ENCODE measurements around the gene SIL1. TPM values are rescaled to one million over a fixed set of nuclear protein-coding genes. Genes with fewer than 3 reads are reported as not detected.
A peak's percentile ranks its signal among the peaks of the same experiment; 100 is the strongest.

The SIL1 gene
- total RNA-seq, 4 donors from 2014 or later: 20.3 to 39.2 (median 29.1) TPM

DNA sequence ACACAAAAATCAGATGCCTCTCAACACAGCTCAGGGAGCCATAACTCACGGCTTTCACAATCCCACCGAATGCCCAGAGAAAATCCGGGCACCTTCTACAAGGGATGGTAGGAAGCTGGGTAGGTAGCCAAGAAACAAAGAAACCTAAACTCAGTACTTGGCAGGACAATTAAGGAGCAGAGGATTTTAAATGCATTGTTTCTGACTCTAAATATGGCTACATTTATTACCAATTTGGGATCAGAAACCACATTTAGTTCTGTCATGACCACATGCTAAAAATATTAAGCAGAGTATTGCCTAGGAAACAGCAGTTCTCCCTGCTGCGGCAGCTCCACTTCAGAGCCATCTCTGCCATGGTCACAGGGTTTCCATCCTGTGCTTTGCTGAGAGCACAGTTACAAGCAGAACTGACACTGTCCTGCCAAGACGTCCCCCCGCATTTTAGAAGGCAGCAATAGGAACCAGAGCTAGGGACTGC lies 57.5 kb downstream of the SIL1 start:
- 25% methylated on average over 6 of the region's 6 CpGs for WGBS
- H3K4me1 ChIP-seq: peaks cover 44 to 56% (median 55%) of the 10 kb centered on the region in 4 donors
- TF ChIP-seq POLR2AphosphoS5 (IDR thresholded peaks at IDR 0.05) (peak; percentile 48 to 69), POLR2A (IDR thresholded peaks at IDR 0.05; ENCODE audit: low read depth) (no peak), EP300 (IDR thresholded peaks at IDR 0.05) (no peak)
- TF ChIP-seq, protein P1, sequence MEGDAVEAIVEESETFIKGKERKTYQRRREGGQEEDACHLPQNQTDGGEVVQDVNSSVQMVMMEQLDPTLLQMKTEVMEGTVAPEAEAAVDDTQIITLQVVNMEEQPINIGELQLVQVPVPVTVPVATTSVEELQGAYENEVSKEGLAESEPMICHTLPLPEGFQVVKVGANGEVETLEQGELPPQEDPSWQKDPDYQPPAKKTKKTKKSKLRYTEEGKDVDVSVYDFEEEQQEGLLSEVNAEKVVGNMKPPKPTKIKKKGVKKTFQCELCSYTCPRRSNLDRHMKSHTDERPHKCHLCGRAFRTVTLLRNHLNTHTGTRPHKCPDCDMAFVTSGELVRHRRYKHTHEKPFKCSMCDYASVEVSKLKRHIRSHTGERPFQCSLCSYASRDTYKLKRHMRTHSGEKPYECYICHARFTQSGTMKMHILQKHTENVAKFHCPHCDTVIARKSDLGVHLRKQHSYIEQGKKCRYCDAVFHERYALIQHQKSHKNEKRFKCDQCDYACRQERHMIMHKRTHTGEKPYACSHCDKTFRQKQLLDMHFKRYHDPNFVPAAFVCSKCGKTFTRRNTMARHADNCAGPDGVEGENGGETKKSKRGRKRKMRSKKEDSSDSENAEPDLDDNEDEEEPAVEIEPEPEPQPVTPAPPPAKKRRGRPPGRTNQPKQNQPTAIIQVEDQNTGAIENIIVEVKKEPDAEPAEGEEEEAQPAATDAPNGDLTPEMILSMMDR (IDR thresholded peaks at IDR 0.05): no peak
- H3K36me3 ChIP-seq: no peaks in the 10 kb centered on the region
- H3K27me3 ChIP-seq: no peaks in the 10 kb centered on the region
- H3K27ac ChIP-seq (replicated peaks in 1 of 4): peak overlapping the region; percentile 75 to 83 (median 80)
- H3K4me3 ChIP-seq: no peak overlapping the region
- intact Hi-C loops (cut with DNase I): no loop called here
- no peak for DNase-seq (ENCODE audit: extremely low spot score)
- no peaks in the 10 kb centered on the region for H3K9me3 ChIP-seq

DNA sequence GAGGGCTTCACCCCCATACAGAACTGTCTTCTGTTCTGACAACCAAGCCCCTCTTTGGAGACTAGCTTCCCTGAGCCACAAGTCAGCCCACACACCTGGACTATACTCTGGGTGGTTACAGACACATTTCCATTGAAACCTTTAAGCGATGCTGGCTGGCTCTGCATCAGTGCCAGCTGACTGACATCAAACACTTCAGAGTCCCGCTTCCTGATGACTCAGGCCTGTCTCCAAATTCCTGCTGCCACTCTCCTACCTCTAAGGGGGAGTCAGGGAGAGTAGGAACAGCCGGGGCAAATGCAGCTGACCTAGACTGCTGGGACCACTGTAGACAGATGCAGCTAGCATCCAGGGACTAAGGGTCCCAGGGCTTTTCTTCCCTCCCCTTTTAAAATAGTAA lies 59.4 kb downstream of the SIL1 start:
- 23% methylated on average over 3 of the region's 3 CpGs for WGBS
- DNase-seq (ENCODE audit: extremely low spot score): no peak
- H3K27me3 ChIP-seq: no peaks in the 10 kb centered on the region
- H3K4me3 ChIP-seq: no peak overlapping the region
- H3K4me1 ChIP-seq: peaks cover 46 to 71% (median 70%) of the 10 kb centered on the region in 4 donors
- no peaks in the 10 kb centered on the region for H3K36me3 ChIP-seq
- no peaks in the 10 kb centered on the region for H3K9me3 ChIP-seq
- H3K27ac ChIP-seq (replicated peaks in 1 of 4): peak overlapping the region; percentile 75 to 83 (median 80)
- TF ChIP-seq EP300 (IDR thresholded peaks at IDR 0.05) (no peak), POLR2AphosphoS5 (IDR thresholded peaks at IDR 0.05) (peak in 1 of 2 donors; percentile 25)
- intact Hi-C loops (cut with DNase I): no loop called here

DNA sequence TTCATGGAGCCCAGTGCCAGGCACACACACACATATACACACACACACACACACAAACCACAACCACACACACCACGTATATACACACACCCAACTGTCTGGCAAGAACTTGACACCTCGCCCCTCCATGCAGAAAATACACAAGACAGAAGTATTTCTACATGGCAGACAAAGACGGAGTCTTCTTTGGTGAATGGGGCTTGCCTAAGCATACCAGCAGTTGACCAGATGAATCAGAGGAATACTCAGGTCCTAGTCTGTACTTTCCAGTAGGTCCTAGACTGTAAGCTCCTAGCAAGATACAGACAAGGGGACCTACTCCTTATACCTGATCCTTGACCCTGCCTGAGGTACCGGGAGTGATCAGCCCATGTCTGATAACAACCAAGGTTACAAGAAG lies 60.1 kb downstream of the SIL1 start:
- H3K9me3 ChIP-seq: no peaks in the 10 kb centered on the region
- peaks cover 50 to 78% (median 77%) of the 10 kb centered on the region in 4 donors for H3K4me1 ChIP-seq

DNA sequence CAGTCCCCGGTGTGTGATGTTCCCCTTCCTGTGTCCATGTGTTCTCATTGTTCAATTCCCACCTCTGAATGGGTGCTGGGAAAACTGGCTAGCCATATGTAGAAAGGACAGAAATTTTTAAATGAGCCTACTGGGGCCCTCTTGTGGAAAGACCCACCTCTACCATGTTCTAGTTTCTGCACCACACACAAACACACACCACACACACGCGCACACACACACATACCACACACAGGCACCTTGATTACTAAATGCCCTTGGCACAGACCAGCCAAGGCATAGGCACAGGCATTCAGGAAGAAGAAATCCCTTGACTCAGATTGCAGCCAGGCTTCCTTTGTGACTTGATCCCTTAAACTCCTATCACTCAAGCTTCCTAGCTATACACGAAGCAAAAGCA lies 60.5 kb downstream of the SIL1 start:
- H3K4me1 ChIP-seq: peaks cover 54 to 79% (median 77%) of the 10 kb centered on the region in 4 donors
- H3K4me3 ChIP-seq: no peak overlapping the region
- no peak for TF ChIP-seq POLR2AphosphoS5 (IDR thresholded peaks at IDR 0.05)
- TF ChIP-seq, protein P1 (IDR thresholded peaks at IDR 0.05): peak; percentile 16 to 30 (median 17)
- no peak for TF ChIP-seq POLR2A (IDR thresholded peaks at IDR 0.05; ENCODE audit: low read depth)
- H3K36me3 ChIP-seq: no peaks in the 10 kb centered on the region
- no peaks in the 10 kb centered on the region for H3K27me3 ChIP-seq
- no peaks in the 10 kb centered on the region for H3K9me3 ChIP-seq
- H3K27ac ChIP-seq (replicated peaks in 1 of 4): peak overlapping the region in 1 of 4 donors; percentile 83
- intact Hi-C loops (cut with DNase I): no loop called here
- WGBS: 68% methylated on average over 4 of the region's 4 CpGs
- DNase-seq (ENCODE audit: extremely low spot score): no peak

More for the DNA sequence above, 60.1 kb downstream of the SIL1 start:
- Histone ChIP-seq H3K27ac (replicated peaks in 1 of 4) (peak overlapping the region; percentile 75 to 83 (median 80)), H3K4me3 (no peak overlapping the region), H3K36me3 (no peaks in the 10 kb centered on the region), H3K27me3 (no peaks in the 10 kb centered on the region)
- no peak for DNase-seq (ENCODE audit: extremely low spot score)
- intact Hi-C loops (cut with DNase I): no loop called here
- WGBS: 69% methylated on average over 3 of the region's 4 CpGs
- TF ChIP-seq EP300 (IDR thresholded peaks at IDR 0.05) (no peak), POLR2AphosphoS5 (IDR thresholded peaks at IDR 0.05) (no peak)

DNA sequence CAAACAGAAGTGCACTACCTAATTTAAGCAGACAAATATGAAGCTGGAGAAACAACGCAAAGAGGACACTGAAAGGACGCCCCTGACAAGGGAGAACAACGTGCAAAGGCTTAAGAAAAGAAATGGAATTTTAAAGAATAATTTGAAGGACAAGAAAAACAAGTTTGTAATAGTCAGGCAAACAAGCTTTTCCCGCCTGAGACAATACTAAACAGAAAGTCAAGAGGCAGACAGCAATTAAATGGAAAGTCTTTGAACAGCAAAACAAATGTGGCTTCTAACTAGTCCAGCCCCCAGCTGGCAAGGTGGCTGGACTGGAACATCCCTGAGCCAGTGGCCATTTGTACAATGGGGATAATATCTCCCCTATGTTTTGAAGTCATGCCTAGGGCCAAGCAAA lies 63.3 kb downstream of the SIL1 start:
- Histone ChIP-seq H3K27me3 (no peaks in the 10 kb centered on the region), H3K4me1 (peaks cover 54 to 79% (median 76%) of the 10 kb centered on the region in 4 donors), H3K9me3 (no peaks in the 10 kb centered on the region), H3K4me3 (no peak overlapping the region), H3K36me3 (no peaks in the 10 kb centered on the region), H3K27ac (replicated peaks in 1 of 4) (peak overlapping the region in 1 of 4 donors; percentile 91)
- intact Hi-C loops (cut with DNase I): no loop called here
- 59% methylated on average over 4 of the region's 4 CpGs for WGBS
- DNase-seq (ENCODE audit: extremely low spot score): no peak
- TF ChIP-seq EP300 (IDR thresholded peaks at IDR 0.05): no peak
- TF ChIP-seq, protein P1 (IDR thresholded peaks at IDR 0.05): no peak
- TF ChIP-seq POLR2AphosphoS5 (IDR thresholded peaks at IDR 0.05): no peak
- TF ChIP-seq POLR2A (IDR thresholded peaks at IDR 0.05; ENCODE audit: low read depth): no peak

DNA sequence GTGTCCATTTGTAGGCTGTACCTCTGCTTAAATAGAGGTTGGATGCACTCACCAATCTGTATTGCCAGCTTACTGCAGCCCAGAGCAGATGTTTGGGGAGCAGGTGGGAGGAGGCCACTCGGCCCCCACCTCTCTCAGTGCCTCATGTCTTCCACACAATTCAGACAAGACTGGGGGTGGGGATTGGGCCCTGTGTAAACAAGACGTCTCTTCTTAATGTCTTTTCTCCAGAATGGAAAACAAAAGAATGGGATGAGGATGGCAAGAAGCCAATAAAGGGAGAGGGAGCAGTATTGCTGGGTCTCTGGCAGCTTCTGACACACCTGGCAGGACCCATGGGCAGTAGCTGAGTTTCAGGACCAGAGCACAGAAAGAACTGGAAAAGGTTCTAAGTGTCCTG lies 64.9 kb downstream of the SIL1 start:
- Histone ChIP-seq H3K4me1 (peaks cover 39 to 64% (median 60%) of the 10 kb centered on the region in 4 donors), H3K4me3 (no peak overlapping the region), H3K27me3 (no peaks in the 10 kb centered on the region), H3K9me3 (no peaks in the 10 kb centered on the region), H3K36me3 (no peaks in the 10 kb centered on the region), H3K27ac (replicated peaks in 1 of 4) (peak overlapping the region; percentile 80 to 91 (median 88))
- intact Hi-C loops (cut with DNase I): no loop called here
- WGBS: 27% methylated on average over 2 of the region's 2 CpGs
- TF ChIP-seq EP300 (IDR thresholded peaks at IDR 0.05): no peak
- no peak for TF ChIP-seq POLR2AphosphoS5 (IDR thresholded peaks at IDR 0.05)
- TF ChIP-seq, protein P1 (IDR thresholded peaks at IDR 0.05): no peak
- no peak for TF ChIP-seq POLR2A (IDR thresholded peaks at IDR 0.05; ENCODE audit: low read depth)
- DNase-seq (ENCODE audit: extremely low spot score): no peak

Data from esophagus muscularis mucosa (tissue), 4 donors.